GM12891 (cell line): ENCODE results near the gene TFR2.

Experiments
- DNase-seq: peaks from one replicate; pipeline ENCODE4 v3.0.0; 2011; ENCODE audit warnings: low spot score; ENCODE audit not compliant: insufficient read length
- FAIRE-seq: peaks from 2 replicates; lab custom pipeline; 2011; peaks lifted over from hg19 to GRCh38; lab: Jason Lieb, UNC
- PAX5 ChIP-seq: IDR thresholded peaks from 2 replicates; pipeline ENCODE4 v1.6.1; 2011; ENCODE audit warnings: low read length, moderate library complexity, mild to moderate bottlenecking; ENCODE audit not compliant: insufficient read depth, severe bottlenecking
- POLR2A ChIP-seq: IDR thresholded peaks from 2 replicates; pipeline ENCODE4 v1.6.1; 2011; ENCODE audit warnings: low read depth, low read length, control low read depth
- POLR2AphosphoS5 ChIP-seq: IDR thresholded peaks from 2 replicates; pipeline ENCODE4 v1.6.1; 2011; ENCODE audit warnings: low read depth, low read length, control low read depth
- POU2F2 ChIP-seq: IDR thresholded peaks from 2 replicates; pipeline ENCODE4 v1.6.1; 2011; ENCODE audit warnings: low read depth, mild to moderate bottlenecking, control low read depth, low read length, moderate library complexity
- SPI1 ChIP-seq: IDR thresholded peaks from 2 replicates; pipeline ENCODE4 v1.6.1; 2011; ENCODE audit warnings: low read depth, low read length, control low read depth
- TAF1 ChIP-seq: IDR thresholded peaks from 2 replicates; pipeline ENCODE4 v1.6.1; 2011; ENCODE audit warnings: low read depth, low read length, control low read depth

Gene TFR2

GRCh38 chr7:100586266-100587025, 54.9 kb downstream of the TFR2 start, which contains the start of gene FBXO24:
Gene FBXO24, plus strand, starts transcription at chr7:100586328. Its CDS starts 298 bp downstream, at chr7:100586626.
- TF ChIP-seq SPI1 = no peak
- TF ChIP-seq TAF1 = peak; percentile 57; the same call in 1 of the 2 replicates
- TF ChIP-seq POLR2AphosphoS5 = no peak
- no peak for TF ChIP-seq POLR2A
- TF ChIP-seq POU2F2 = no peak
- TF ChIP-seq PAX5 = no peak
- FAIRE-seq (peak; percentile 100), DNase-seq (peak; percentile 100)

GRCh38 chr7:100585511-100586265, 55.7 kb downstream of the TFR2 start, which contains the start of gene LRCH4:
Gene LRCH4, minus strand, starts transcription at chr7:100586129. Its CDS starts 29 bp downstream, at chr7:100586100.
- FAIRE-seq (no peak), DNase-seq (no peak)
- TF ChIP-seq POLR2AphosphoS5 = peak; percentile 94
- TF ChIP-seq TAF1 = peak; percentile 86
- peak; percentile 85; the same call in 1 of the 2 replicates for TF ChIP-seq POU2F2
- TF ChIP-seq SPI1 = no peak
- no peak for TF ChIP-seq PAX5
- peak; percentile 90 for TF ChIP-seq POLR2A

- DNase-seq (no peak), FAIRE-seq (peak; percentile 72)
- TF ChIP-seq PAX5 = no peak
- TF ChIP-seq SPI1 = no peak
- no peak for TF ChIP-seq POLR2A
- no peak for TF ChIP-seq POLR2AphosphoS5
- no peak for TF ChIP-seq POU2F2
- TF ChIP-seq TAF1 = no peak
Observed at GRCh38 chr7:100584683-100585510, 56.5 kb downstream of the TFR2 start.

GRCh38 chr7:100584054-100584682, 57.2 kb downstream of the TFR2 start:
- FAIRE-seq (peak; percentile 23), DNase-seq (no peak)
- TF ChIP-seq POLR2A = no peak
- peak; percentile 86 for TF ChIP-seq SPI1

- FAIRE-seq = peak; percentile 93
Observed at GRCh38 chr7:100583132-100584053, 58.0 kb downstream of the TFR2 start.

GRCh38 chr7:100582650-100583049, 58.7 kb downstream of the TFR2 start:
- DNase-seq = no peak
- TF ChIP-seq POU2F2 (no peak), PAX5 (no peak), POLR2A (no peak), SPI1 (no peak), POLR2AphosphoS5 (no peak), TAF1 (no peak)
- no peak for FAIRE-seq

More at GRCh38 chr7:100583132-100584053, 58.0 kb downstream of the TFR2 start:
- no peak for DNase-seq
- TF ChIP-seq PAX5 = no peak
- peak; percentile 2; the same call in 1 of the 2 replicates for TF ChIP-seq SPI1
- TF ChIP-seq POLR2AphosphoS5 = no peak

GRCh38 chr7:100582041-100582579, 59.2 kb downstream of the TFR2 start:
- DNase-seq (no peak), FAIRE-seq (no peak)
- TF ChIP-seq POU2F2 = no peak
- TF ChIP-seq TAF1 = no peak
- TF ChIP-seq PAX5 = no peak
- no peak for TF ChIP-seq SPI1
- TF ChIP-seq POLR2AphosphoS5 = no peak
- TF ChIP-seq POLR2A = no peak

GRCh38 chr7:100580466-100581283, 60.7 kb downstream of the TFR2 start:
- FAIRE-seq (peak; percentile 96), DNase-seq (no peak)
- TF ChIP-seq POLR2A = peak; percentile 17; the same call in 1 of the 2 replicates
- TF ChIP-seq POU2F2 = no peak
